Esophagus muscularis mucosa (tissue), 4 donors: ENCODE data around the gene SPEM3. TPM values are rescaled to one million over a fixed set of nuclear protein-coding genes. Genes with fewer than 3 reads are reported as not detected.

Experiments
- DNase-seq: peaks from one replicate; pipeline ENCODE4 v3.0.0-alpha.2; 2017; ENCODE audit errors: extremely low spot score
- H3K27ac ChIP-seq, 4 donors: fragments of 200-600 bp; sonication (generic); replicated peaks in 1 of 4; 1 replicate in 3 of 4; 2 replicates in 1 of 4; pipeline ENCODE4 v1.5.1; 2016 to 2019; ENCODE audit warnings: mild to moderate bottlenecking in 1 of 4
- H3K27me3 ChIP-seq, 4 donors: fragments of 200-600 bp; sonication (generic); one replicate each; pipeline versions ENCODE4 v1.5.1 to v1.6.0; 2016 to 2019
- H3K36me3 ChIP-seq, 4 donors: fragments of 200-600 bp; sonication (generic); one replicate each; pipeline ENCODE4 v1.5.1; 2016 to 2019
- H3K4me1 ChIP-seq, 4 donors: fragments of 200-600 bp; sonication (generic); one replicate each; pipeline ENCODE4 v1.5.1; 2016 to 2019
- H3K4me3 ChIP-seq, 4 donors: fragments of 200-600 bp; sonication (generic); 1 replicate in 2 of 4; 2 replicates in 2 of 4; pipeline ENCODE4 v1.5.1; 2016 to 2019; ENCODE audit warnings: mild to moderate bottlenecking in 4 of 4, moderate library complexity in 1 of 4
- H3K9me3 ChIP-seq, 4 donors: fragments of 200-600 bp; sonication (generic); 1 replicate in 3 of 4; 2 replicates in 1 of 4; pipeline ENCODE4 v1.5.1; 2016 to 2019
- EP300 ChIP-seq: sonication (generic); formaldehyde crosslinking; IDR thresholded peaks from one replicate; pipeline ENCODE4 v1.6.1; 2017; ENCODE audit warnings: antibody characterized with exemption
- POLR2A ChIP-seq: fragments of 450-650 bp; IDR thresholded peaks from one replicate; pipeline ENCODE4 v1.6.1; 2017; ENCODE audit warnings: antibody characterized with exemption, moderate library complexity, mild to moderate bottlenecking, low read depth
- POLR2AphosphoS5 ChIP-seq, 2 donors: sonication (generic); formaldehyde crosslinking; IDR thresholded peaks; one replicate each; pipeline ENCODE4 v1.6.1; 2017; ENCODE audit warnings: antibody characterized with exemption in 2 of 2
- WGBS: methylation state at CpG from one replicate; pipeline ENCODE4 v1.1.5; 2018; 5-methylcytosine and 5-hydroxymethylcytosine counted together
- intact Hi-C: fragments of 100-400 bp; cut with DNase I; formaldehyde crosslinking; loops from one replicate; pipeline ENCODE4 v1.15.1; 2023
- total RNA-seq, 4 donors: library from RNA; depleted of rRNA; stranded (reverse); fragments of >200 nt; gene quantifications; one replicate each; pipeline versions ENCODE4 v1.1.0 to v1.2.1, GENCODE V29; 2016
- TF ChIP-seq, protein P1 (sequence below), 3 experiments: fragments of 200-600 bp in 2 of 3; fragments of 450-650 bp in 1 of 3; sonication (generic) in 2 of 3; IDR thresholded peaks; one replicate each; pipeline ENCODE4 v1.5.1; 2017 to 2019; ENCODE audit warnings: antibody characterized with exemption in 3 of 3, mild to moderate bottlenecking in 2 of 3, moderate library complexity in 1 of 3

Gene SPEM3
- total RNA-seq, 4 donors from 2014 or later: not detected

DNA sequence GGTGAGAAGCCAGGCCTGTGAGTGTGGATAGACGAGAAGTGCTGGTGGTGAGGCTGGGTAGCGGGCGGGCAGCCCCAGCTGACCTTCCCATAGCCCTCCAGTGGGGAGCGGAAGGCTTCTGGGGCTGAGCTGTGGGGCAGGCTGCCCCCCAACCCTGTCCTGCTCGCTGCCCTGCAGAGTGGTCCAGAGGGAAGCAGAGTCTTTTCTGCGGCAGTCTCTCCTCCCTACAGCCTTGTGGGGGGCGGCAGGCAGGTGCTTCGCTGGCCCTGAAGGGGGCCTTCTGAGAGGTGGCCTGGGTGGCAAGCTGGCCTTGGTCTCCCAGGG is 17.3 kb upstream of the SPEM3 start:
- Histone ChIP-seq H3K9me3 (no peaks in the 10 kb centered on the region), H3K36me3 (peaks cover 0 to 58% (median 27%) of the 10 kb centered on the region in 4 donors), H3K27ac (no peak overlapping the region), H3K4me3 (no peak overlapping the region), H3K4me1 (peaks cover 0 to 18% (median 6%) of the 10 kb centered on the region in 4 donors), H3K27me3 (no peaks in the 10 kb centered on the region)
- WGBS: 85% methylated on average over 6 of the region's 8 CpGs
- intact Hi-C loops: no loop called here
- TF ChIP-seq, protein P1, sequence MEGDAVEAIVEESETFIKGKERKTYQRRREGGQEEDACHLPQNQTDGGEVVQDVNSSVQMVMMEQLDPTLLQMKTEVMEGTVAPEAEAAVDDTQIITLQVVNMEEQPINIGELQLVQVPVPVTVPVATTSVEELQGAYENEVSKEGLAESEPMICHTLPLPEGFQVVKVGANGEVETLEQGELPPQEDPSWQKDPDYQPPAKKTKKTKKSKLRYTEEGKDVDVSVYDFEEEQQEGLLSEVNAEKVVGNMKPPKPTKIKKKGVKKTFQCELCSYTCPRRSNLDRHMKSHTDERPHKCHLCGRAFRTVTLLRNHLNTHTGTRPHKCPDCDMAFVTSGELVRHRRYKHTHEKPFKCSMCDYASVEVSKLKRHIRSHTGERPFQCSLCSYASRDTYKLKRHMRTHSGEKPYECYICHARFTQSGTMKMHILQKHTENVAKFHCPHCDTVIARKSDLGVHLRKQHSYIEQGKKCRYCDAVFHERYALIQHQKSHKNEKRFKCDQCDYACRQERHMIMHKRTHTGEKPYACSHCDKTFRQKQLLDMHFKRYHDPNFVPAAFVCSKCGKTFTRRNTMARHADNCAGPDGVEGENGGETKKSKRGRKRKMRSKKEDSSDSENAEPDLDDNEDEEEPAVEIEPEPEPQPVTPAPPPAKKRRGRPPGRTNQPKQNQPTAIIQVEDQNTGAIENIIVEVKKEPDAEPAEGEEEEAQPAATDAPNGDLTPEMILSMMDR (IDR thresholded peaks at IDR 0.05): no peak
- no peak for TF ChIP-seq EP300
- TF ChIP-seq POLR2AphosphoS5 (IDR thresholded peaks at IDR 0.05): no peak
- no peak for TF ChIP-seq POLR2A
- DNase-seq: no peak

DNA sequence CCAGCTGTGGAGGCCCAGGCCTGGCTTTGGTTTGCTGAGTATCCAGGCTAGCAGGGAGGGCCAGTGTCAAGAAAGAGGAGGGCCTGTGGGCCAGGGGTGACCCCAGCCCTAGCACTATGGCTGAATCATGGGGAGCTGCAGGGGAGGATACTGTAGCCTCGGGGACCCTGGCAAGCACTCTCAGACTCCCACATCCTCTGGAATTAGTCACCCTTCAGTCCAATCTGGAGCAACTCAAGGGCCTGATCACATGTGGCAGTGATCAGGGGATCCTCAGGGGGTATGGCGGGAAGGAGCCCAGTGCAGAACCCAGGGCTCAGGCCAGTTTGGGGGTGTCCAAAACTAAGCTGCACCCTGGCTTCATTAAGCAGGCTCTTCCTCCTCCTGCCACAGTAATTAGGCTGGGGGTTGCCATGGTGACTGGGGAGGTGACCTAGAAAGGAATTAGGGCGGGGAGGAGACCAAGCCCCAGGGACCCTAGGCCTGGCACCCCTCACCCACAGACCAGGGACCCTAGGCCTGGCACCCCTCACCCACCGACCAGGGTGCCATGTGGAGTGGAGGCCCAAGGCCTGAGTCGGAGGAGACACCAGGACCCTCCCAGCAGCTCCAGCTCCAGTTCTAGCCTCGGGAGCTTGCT is 15.2 kb upstream of the SPEM3 start:
- intact Hi-C loops: no loop called here
- Histone ChIP-seq H3K4me1 (no peaks in the 10 kb centered on the region), H3K4me3 (no peak overlapping the region), H3K36me3 (peaks cover 0 to 69% (median 33%) of the 10 kb centered on the region in 4 donors), H3K27me3 (no peaks in the 10 kb centered on the region), H3K9me3 (no peaks in the 10 kb centered on the region), H3K27ac (no peak overlapping the region)
- no peak for DNase-seq
- WGBS: 60% methylated on average over 4 of the region's 6 CpGs
- TF ChIP-seq, protein P1 (IDR thresholded peaks at IDR 0.05): no peak
- TF ChIP-seq EP300 (no peak), POLR2AphosphoS5 (IDR thresholded peaks at IDR 0.05) (no peak), POLR2A (no peak)

DNA sequence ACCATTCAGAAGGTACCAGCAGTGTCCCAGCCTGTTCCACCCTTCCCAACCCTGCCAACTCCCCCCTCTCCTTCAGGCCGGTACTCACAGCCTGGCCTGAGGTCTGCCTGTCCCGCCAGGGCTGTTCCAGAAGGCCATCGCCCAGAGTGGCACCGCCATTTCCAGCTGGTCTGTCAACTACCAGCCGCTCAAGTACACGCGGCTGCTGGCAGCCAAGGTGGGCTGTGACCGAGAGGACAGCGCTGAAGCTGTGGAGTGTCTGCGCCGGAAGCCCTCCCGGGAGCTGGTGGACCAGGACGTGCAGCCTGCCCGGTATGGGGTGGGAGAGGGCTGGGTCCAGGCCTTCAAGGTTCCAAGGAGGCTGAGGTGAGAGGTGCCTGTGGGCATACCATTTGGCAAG is 13.8 kb upstream of the SPEM3 start:
- Histone ChIP-seq H3K27me3 (no peaks in the 10 kb centered on the region), H3K4me3 (no peak overlapping the region), H3K4me1 (no peaks in the 10 kb centered on the region), H3K27ac (no peak overlapping the region), H3K36me3 (peaks cover 0 to 55% (median 26%) of the 10 kb centered on the region in 4 donors), H3K9me3 (no peaks in the 10 kb centered on the region)
- intact Hi-C loops: no loop called here
- DNase-seq: no peak
- 83% methylated on average over 12 of the region's 14 CpGs for WGBS
- TF ChIP-seq POLR2AphosphoS5 (IDR thresholded peaks at IDR 0.05): no peak
- TF ChIP-seq, protein P1 (IDR thresholded peaks at IDR 0.05): no peak

DNA sequence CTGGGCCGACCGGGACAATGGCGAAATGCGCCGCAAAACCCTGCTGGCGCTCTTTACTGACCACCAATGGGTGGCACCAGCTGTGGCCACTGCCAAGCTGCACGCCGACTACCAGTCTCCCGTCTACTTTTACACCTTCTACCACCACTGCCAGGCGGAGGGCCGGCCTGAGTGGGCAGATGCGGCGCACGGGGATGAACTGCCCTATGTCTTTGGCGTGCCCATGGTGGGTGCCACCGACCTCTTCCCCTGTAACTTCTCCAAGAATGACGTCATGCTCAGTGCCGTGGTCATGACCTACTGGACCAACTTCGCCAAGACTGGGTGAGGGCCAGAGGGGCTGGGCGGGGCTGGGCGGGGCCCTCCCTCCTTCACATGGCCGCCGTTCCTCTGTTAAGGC is 12.9 kb upstream of the SPEM3 start:
- H3K27me3 ChIP-seq: no peaks in the 10 kb centered on the region
- no peak overlapping the region for H3K27ac ChIP-seq
- H3K4me3 ChIP-seq: no peak overlapping the region
- WGBS: 97% methylated on average over 17 of the region's 23 CpGs
- H3K36me3 ChIP-seq: peaks cover 0 to 46% (median 21%) of the 10 kb centered on the region in 4 donors
- no peaks in the 10 kb centered on the region for H3K9me3 ChIP-seq
- TF ChIP-seq EP300 (no peak), POLR2AphosphoS5 (IDR thresholded peaks at IDR 0.05) (no peak), POLR2A (no peak)
- TF ChIP-seq, protein P1 (IDR thresholded peaks at IDR 0.05): no peak
- no peaks in the 10 kb centered on the region for H3K4me1 ChIP-seq
- DNase-seq: no peak
- intact Hi-C loops: no loop called here

DNA sequence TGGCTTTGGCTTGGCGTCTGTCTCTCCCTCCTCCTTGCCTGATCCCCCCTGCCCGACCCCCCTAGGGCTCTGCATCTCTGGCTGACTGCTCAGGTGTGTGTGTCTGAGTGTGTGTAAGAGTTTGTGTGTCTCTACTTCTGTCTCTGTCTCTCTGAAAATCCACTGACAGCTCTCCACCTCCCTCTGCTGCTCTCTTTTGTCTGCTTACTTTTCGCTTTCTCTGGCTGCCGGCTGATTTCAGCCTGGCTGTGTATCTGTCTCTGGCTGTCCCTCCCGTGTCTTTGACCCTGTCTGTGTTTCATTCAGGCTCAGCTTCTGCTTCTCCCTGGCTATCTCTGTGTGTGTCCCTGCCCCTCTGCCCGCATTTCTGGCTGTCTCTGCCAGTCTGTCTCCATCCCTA is 12.3 kb upstream of the SPEM3 start:
- intact Hi-C loops: no loop called here
- TF ChIP-seq POLR2AphosphoS5 (IDR thresholded peaks at IDR 0.05) (no peak), POLR2A (no peak), EP300 (no peak)
- TF ChIP-seq, protein P1 (IDR thresholded peaks at IDR 0.05): peak in 1 of 3 experiments; percentile 7
- Histone ChIP-seq H3K9me3 (no peaks in the 10 kb centered on the region), H3K4me1 (no peaks in the 10 kb centered on the region), H3K4me3 (no peak overlapping the region), H3K27me3 (no peaks in the 10 kb centered on the region), H3K27ac (no peak overlapping the region), H3K36me3 (peaks cover 0 to 40% (median 19%) of the 10 kb centered on the region in 4 donors)
- DNase-seq: no peak
- WGBS: 81% methylated on average over 5 of the region's 6 CpGs
